Activated CD4-positive, alpha-beta T cell treated with anti-CD3 and anti-CD28 coated beads, Interleukin-2, amount 50 U/mL, for 4 hours (primary cell): ENCODE data around the gene ATN1.
A peak's percentile ranks its signal among the peaks of the same experiment; 100 is the strongest.

Source experiments
- DNase-seq, 2 experiments: peaks; one replicate each; pipeline ENCODE4 v3.0.0-alpha.2; 2020

ATN1 gene

GRCh38 chr12:6928022-6928702 is 403 bp downstream of the ATN1 start:
- DNase-seq, result no peak

DNA sequence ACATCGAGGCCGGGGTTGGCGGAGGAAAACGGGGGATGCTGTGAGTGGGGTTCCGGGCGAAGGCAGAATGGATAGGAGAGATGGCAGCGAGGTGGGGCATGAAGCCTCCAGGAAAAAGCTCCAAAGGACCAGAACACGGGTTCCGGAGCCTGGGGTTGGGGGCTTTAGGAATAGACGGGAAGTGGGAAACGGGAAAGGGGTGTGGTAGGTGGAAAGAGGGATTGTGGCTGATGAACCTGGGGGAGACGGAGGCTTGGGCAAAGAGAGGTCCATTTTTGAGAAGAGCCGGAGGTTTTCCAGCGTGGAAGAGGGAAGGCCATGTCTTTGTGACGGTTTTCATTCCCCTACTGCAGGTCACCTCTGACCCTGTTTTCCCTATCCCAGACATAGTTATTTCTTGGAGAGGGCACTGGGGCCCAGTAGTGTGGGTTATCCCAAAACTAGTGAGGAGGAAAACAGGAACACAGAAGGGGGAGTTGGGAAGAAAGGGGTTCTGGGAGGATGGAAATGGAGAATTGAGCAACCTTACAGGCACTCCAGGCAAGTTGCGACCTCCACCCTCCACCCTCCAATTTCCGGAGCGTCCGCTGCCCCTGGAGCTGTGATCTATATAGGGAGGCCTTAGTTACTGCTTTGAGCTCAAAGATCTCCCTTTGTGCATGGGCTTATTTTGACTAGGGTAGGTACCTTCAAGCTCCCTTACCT is 1.1 kb downstream of the ATN1 start:
- no peak for DNase-seq

DNA sequence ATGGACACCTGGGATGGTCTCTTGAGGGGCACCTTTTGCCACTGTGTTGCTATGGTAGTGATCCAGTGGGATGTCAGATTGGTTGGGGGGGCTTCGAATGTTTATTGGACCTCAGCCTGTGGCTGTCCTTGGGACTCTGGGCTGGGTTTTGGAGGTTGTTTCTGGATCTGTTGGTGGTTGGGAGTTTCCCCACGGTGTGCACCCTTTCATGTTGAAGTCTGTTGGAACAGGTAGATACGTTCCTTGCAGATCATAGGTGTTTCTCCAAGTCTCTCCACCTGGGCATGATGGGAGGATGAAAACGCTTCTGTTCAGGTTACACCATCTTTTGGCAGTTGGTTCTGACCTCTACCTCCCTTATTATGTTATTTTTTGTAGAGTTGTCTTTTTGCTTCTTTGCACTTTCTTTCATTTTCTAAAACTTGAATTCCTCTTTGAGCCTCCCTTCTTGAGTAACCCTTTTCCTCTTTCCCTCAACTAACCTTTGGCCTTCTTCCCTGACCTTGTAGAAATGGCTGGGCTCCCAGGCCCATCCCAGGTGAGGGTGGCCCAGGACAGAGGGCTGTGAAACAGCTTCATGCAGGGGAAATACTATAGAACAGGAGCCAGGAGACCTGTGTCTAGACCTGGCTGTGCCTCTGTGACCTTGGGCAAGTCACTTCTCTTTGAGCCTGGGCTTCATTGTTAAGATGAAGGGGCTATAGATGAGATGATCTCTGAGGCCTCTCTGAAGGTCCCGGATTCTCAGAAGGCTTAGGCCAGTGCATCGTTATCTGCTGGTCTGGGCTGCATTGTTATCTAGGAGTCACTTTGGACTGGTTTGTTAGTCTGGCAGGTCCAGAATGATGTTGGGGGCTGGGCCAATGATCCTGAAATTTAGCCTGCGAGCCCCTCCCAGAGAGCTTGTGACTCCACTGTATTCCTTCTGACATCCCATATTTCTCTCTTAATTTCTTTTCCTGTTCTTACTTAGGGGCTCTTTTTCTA is 2.0 kb downstream of the ATN1 start:
- no peak for DNase-seq

- DNase-seq, result no peak
Measured at GRCh38 chr12:6932766-6933165, 5.0 kb downstream of the ATN1 start.

- no peak for DNase-seq
Measured at GRCh38 chr12:6934110-6934509, 6.4 kb downstream of the ATN1 start.

DNA sequence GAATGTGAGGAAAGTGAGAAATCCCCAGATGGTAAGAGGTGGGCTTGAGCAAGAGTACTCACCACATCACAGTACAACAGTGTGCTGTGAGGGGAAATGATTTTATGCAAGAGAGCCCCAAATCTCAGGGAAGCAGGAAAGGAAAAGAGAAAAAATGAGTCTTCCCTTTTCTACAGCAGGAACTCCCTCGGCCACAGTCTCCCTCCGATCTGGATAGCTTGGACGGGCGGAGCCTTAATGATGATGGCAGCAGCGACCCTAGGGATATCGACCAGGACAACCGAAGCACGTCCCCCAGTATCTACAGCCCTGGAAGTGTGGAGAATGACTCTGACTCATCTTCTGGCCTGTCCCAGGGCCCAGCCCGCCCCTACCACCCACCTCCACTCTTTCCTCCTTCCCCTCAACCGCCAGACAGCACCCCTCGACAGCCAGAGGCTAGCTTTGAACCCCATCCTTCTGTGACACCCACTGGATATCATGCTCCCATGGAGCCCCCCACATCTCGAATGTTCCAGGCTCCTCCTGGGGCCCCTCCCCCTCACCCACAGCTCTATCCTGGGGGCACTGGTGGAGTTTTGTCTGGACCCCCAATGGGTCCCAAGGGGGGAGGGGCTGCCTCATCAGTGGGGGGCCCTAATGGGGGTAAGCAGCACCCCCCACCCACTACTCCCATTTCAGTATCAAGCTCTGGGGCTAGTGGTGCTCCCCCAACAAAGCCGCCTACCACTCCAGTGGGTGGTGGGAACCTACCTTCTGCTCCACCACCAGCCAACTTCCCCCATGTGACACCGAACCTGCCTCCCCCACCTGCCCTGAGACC is 7.8 kb downstream of the ATN1 start:
- DNase-seq, result no peak

DNA sequence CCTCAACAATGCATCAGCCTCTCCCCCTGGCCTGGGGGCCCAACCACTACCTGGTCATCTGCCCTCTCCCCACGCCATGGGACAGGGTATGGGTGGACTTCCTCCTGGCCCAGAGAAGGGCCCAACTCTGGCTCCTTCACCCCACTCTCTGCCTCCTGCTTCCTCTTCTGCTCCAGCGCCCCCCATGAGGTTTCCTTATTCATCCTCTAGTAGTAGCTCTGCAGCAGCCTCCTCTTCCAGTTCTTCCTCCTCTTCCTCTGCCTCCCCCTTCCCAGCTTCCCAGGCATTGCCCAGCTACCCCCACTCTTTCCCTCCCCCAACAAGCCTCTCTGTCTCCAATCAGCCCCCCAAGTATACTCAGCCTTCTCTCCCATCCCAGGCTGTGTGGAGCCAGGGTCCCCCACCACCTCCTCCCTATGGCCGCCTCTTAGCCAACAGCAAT is 8.5 kb downstream of the ATN1 start:
- no peak for DNase-seq

DNA sequence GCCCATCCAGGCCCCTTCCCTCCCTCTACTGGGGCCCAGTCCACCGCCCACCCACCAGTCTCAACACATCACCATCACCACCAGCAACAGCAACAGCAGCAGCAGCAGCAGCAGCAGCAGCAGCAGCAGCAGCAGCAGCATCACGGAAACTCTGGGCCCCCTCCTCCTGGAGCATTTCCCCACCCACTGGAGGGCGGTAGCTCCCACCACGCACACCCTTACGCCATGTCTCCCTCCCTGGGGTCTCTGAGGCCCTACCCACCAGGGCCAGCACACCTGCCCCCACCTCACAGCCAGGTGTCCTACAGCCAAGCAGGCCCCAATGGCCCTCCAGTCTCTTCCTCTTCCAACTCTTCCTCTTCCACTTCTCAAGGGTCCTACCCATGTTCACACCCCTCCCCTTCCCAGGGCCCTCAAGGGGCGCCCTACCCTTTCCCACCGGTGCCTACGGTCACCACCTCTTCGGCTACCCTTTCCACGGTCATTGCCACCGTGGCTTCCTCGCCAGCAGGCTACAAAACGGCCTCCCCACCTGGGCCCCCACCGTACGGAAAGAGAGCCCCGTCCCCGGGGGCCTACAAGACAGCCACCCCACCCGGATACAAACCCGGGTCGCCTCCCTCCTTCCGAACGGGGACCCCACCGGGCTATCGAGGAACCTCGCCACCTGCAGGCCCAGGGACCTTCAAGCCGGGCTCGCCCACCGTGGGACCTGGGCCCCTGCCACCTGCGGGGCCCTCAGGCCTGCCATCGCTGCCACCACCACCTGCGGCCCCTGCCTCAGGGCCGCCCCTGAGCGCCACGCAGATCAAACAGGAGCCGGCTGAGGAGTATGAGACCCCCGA is 9.1 kb downstream of the ATN1 start:
- peak; percentile 62 to 71 for DNase-seq

GRCh38 chr12:6937481-6938352 is 10.0 kb downstream of the ATN1 start:
- DNase-seq, result peak; percentile 88 to 90

DNA sequence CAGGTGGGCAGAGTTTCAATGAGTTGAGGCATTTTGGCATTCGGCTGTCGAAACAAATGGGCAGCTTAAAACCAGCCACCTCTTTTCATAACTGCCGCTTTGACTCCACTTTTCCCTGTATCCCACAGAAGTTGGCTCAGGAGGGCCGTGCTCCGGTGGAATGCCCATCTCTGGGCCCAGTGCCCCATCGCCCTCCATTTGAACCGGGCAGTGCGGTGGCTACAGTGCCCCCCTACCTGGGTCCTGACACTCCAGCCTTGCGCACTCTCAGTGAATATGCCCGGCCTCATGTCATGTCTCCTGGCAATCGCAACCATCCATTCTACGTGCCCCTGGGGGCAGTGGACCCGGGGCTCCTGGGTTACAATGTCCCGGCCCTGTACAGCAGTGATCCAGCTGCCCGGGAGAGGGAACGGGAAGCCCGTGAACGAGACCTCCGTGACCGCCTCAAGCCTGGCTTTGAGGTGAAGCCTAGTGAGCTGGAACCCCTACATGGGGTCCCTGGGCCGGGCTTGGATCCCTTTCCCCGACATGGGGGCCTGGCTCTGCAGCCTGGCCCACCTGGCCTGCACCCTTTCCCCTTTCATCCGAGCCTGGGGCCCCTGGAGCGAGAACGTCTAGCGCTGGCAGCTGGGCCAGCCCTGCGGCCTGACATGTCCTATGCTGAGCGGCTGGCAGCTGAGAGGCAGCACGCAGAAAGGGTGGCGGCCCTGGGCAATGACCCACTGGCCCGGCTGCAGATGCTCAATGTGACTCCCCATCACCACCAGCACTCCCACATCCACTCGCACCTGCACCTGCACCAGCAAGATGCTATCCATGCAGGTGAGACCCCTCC is 10.8 kb downstream of the ATN1 start:
- DNase-seq, result no peak

- DNase-seq, result no peak
Measured at GRCh38 chr12:6939191-6939540, 11.4 kb downstream of the ATN1 start.

DNA sequence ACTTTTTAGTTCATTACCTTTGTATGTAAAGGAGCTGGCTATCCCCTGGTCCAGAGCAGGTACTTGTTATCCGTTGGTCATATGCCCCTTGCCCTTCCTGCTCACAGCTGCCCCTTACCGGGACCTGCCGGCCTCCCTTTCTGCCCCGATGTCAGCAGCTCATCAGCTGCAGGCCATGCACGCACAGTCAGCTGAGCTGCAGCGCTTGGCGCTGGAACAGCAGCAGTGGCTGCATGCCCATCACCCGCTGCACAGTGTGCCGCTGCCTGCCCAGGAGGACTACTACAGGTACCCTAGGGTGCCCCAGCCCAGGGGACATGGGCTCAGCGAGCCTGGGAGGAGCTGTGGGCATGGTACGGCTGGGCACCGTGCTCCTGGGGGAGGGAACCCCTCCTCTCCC is 13.5 kb downstream of the ATN1 start:
- no peak for DNase-seq

DNA sequence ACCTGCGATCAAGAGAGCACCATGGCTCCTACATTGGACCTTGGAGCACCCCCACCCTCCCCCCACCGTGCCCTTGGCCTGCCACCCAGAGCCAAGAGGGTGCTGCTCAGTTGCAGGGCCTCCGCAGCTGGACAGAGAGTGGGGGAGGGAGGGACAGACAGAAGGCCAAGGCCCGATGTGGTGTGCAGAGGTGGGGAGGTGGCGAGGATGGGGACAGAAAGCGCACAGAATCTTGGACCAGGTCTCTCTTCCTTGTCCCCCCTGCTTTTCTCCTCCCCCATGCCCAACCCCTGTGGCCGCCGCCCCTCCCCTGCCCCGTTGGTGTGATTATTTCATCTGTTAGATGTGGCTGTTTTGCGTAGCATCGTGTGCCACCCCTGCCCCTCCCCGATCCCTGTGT is 14.0 kb downstream of the ATN1 start:
- DNase-seq, result no peak

GRCh38 chr12:6942331-6942665 is 14.5 kb downstream of the ATN1 start:
- DNase-seq, result no peak

DNA sequence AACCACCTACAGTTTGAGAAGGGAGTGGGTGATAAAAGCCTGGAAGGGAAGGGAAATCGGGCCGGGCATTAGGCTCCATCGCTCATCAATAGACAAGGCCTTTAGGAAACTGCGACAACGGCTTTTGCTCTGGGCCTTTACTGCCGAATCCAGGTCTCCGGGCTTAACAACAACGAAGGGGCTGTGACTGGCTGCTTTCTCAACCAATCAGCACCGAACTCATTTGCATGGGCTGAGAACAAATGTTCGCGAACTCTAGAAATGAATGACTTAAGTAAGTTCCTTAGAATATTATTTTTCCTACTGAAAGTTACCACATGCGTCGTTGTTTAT is 15.6 kb downstream of the ATN1 start:
- peak; percentile 74 to 77 for DNase-seq

DNA sequence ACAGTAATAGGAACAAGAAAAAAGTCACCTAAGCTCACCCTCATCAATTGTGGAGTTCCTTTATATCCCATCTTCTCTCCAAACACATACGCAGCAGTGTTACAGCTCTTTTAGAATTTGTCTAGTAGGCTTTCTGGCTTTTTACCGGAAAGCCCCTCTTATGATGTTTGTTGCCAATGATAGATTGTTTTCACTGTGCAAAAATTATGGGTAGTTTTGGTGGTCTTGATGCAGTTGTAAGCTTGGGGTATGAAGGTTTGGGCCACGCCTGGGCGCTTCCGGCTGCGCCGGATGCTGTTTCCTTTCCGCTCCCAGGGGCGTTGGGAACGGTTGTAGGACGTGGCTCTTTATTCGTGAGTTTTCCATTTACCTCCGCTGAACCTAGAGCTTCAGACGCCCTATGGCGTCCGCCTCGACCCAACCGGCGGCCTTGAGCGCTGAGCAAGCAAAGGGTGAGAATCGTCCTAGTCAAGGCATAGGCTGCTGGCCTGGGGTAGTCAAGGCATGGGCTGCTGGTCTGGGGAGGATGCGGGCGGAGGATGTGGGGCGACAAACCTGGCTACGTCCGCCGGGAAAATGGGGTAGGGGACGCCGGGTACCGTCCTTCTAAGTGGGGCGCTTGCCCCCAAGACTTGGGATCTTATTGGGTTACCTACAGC is 16.1 kb downstream of the ATN1 start, which contains the start of the genes C12orf57 and RNU7-1:
Gene C12orf57 (plus strand): TSS at position 301 of the 659 bp plus-strand sequence. CDS start 100 bp downstream, at position 401.
Gene RNU7-1 (plus strand): TSS at position 95 of the 659 bp plus-strand sequence.
- DNase-seq, result peak; percentile 54 to 61

DNA sequence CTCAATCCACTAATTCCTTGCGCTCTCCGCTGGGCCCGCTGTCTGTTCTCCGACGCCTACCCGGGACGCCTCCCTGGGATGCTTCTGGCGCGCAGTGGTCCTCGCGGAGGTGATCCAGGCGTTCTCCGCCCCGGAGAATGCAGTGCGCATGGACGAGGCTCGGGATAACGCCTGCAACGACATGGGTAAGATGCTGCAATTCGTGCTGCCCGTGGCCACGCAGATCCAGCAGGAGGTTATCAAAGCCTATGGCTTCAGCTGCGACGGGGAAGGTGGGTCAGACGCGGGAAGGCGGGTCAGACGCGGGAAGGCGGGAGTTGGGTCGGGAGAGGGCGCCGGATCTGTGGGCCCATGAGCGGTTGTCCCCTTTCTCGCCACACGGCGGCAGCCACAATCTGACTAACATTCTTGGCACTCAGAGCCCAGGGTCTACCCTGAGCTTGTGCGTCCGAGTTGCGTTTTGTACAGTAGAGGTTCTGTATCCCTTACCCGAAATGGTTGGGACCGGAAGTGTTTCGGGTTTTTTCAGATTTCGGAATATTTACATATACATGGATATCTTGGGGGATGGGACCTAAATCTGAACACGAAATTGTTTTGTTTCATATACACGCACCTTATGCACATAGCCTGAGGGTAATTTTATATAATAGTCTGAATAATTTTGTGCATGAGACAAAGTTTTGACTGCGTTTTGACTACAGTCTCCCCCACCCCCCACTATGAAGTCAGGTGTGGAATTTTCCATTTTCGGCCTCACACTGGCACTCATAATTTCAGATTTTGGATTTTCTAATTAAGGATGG is 16.8 kb downstream of the ATN1 start:
- DNase-seq, result peak; percentile 79 to 81

- no peak for DNase-seq
Measured at GRCh38 chr12:6945613-6946012, 17.9 kb downstream of the ATN1 start.
